H9 (cell line): Measurements from ENCODE around the gene MYLK4. TPM values are rescaled to one million over a fixed set of nuclear protein-coding genes. Genes with fewer than 3 reads are reported as not detected.

Experiments used
- DNase-seq: peaks from one replicate; pipeline ENCODE4 v3.0.0-alpha.2; 2017
- H2AFZ ChIP-seq: one replicate; pipeline ENCODE4 v1.6.1; 2013; ENCODE audit warnings: mild to moderate bottlenecking, low read length, control low read depth, moderate library complexity
- H2AK5ac ChIP-seq: 2 replicates; pipeline ENCODE4 v1.6.1; 2013; ENCODE audit warnings: low read length, control low read depth, mixed read lengths; ENCODE audit not compliant: insufficient read length
- H2BK120ac ChIP-seq: one replicate; pipeline ENCODE4 v1.6.1; 2013; ENCODE audit warnings: low read depth, mild to moderate bottlenecking, low read length, control low read depth, inconsistent platforms; ENCODE audit not compliant: poor library complexity, severe bottlenecking
- H2BK12ac ChIP-seq: 2 replicates; pipeline ENCODE4 v1.6.1; 2013; ENCODE audit warnings: low read length, control low read depth, mixed read lengths, low read depth; ENCODE audit not compliant: insufficient read length
- H2BK15ac ChIP-seq: 2 replicates; pipeline ENCODE4 v1.6.1; 2013; ENCODE audit warnings: low read depth, low read length, control low read depth
- H2BK20ac ChIP-seq: one replicate; pipeline ENCODE4 v1.6.1; 2013; ENCODE audit warnings: low read depth, mild to moderate bottlenecking, low read length, control low read depth, inconsistent platforms; ENCODE audit not compliant: poor library complexity, severe bottlenecking
- H2BK5ac ChIP-seq: 2 replicates; pipeline ENCODE4 v1.6.1; 2013; ENCODE audit warnings: low read length, control low read depth, mixed read lengths; ENCODE audit not compliant: insufficient read length
- H3K14ac ChIP-seq: 2 replicates; pipeline ENCODE4 v1.6.1; 2013; ENCODE audit warnings: low read length, control low read depth; ENCODE audit not compliant: insufficient read depth
- H3K18ac ChIP-seq: 2 replicates; pipeline ENCODE4 v1.6.1; 2013; ENCODE audit warnings: low read depth, mild to moderate bottlenecking, mixed read lengths, low read length, control low read depth; ENCODE audit not compliant: insufficient read length
- H3K23ac ChIP-seq: 2 replicates; pipeline ENCODE4 v1.6.1; 2013; ENCODE audit warnings: low read length, control low read depth, mixed read lengths, low read depth; ENCODE audit not compliant: insufficient read length
- H3K23me2 ChIP-seq: 2 replicates; pipeline ENCODE4 v1.6.1; 2013; ENCODE audit warnings: low read depth, mild to moderate bottlenecking, mixed read lengths, low read length, control low read depth; ENCODE audit not compliant: insufficient read length, poor library complexity, severe bottlenecking
- H3K27ac ChIP-seq: 2 replicates; pipeline ENCODE4 v1.5.1; 2013; ENCODE audit warnings: low read length, control low read depth, mixed read lengths, low read depth; ENCODE audit not compliant: insufficient read length
- H3K27me3 ChIP-seq: 2 replicates; pipeline ENCODE4 v1.6.1; 2013; ENCODE audit warnings: low read length, control low read depth, inconsistent platforms; ENCODE audit not compliant: insufficient read depth
- H3K4ac ChIP-seq: 2 replicates; pipeline ENCODE4 v1.6.1; 2013; ENCODE audit warnings: low read depth, mild to moderate bottlenecking, control low read depth, inconsistent platforms, low read length, moderate library complexity
- H3K4me1 ChIP-seq: 2 replicates; pipeline ENCODE4 v1.6.1; 2013; ENCODE audit warnings: low read length, control low read depth, inconsistent platforms; ENCODE audit not compliant: insufficient read depth
- H3K4me2 ChIP-seq: 2 replicates; pipeline ENCODE4 v1.6.1; 2013; ENCODE audit warnings: low read length, control low read depth, mixed read lengths; ENCODE audit not compliant: insufficient read length, insufficient read depth
- H3K56ac ChIP-seq: 2 replicates; pipeline ENCODE4 v1.6.1; 2013; ENCODE audit warnings: low read depth, mild to moderate bottlenecking, mixed read lengths, low read length, control low read depth; ENCODE audit not compliant: insufficient read length
- H3K79me1 ChIP-seq: 2 replicates; pipeline ENCODE4 v1.6.1; 2013; ENCODE audit warnings: low read depth, mild to moderate bottlenecking, moderate library complexity, low read length, control low read depth, inconsistent platforms; ENCODE audit not compliant: insufficient read depth, poor library complexity, severe bottlenecking
- H3K79me2 ChIP-seq: 2 replicates; pipeline ENCODE4 v1.6.1; 2013; ENCODE audit warnings: low read length, control low read depth, inconsistent platforms; ENCODE audit not compliant: insufficient read depth
- H3K9ac ChIP-seq: 2 replicates; pipeline ENCODE4 v1.6.1; 2013; ENCODE audit warnings: low read length, control low read depth, mixed read lengths; ENCODE audit not compliant: insufficient read length; ENCODE audit errors: extremely low read depth
- H3K9me3 ChIP-seq: one replicate; pipeline ENCODE4 v1.6.1; 2013; ENCODE audit warnings: low read depth, low read length, inconsistent platforms; ENCODE audit not compliant: control insufficient read depth
- H3T11ph ChIP-seq: one replicate; pipeline ENCODE4 v1.6.1; 2013; ENCODE audit warnings: mild to moderate bottlenecking, low read length, control low read depth, inconsistent platforms
- H4K20me1 ChIP-seq: one replicate; pipeline ENCODE4 v1.6.1; 2013; ENCODE audit not compliant: control insufficient read depth, insufficient read length, insufficient read depth
- H4K5ac ChIP-seq: 2 replicates; pipeline ENCODE4 v1.6.1; 2013; ENCODE audit warnings: low read depth, mild to moderate bottlenecking, mixed read lengths, low read length, control low read depth; ENCODE audit not compliant: insufficient read length
- H4K8ac ChIP-seq: replicated peaks from 2 replicates; pipeline ENCODE4 v1.6.1; 2013; ENCODE audit warnings: low read length, control low read depth, mixed read lengths, low read depth; ENCODE audit not compliant: insufficient read length
- H4K91ac ChIP-seq: 2 replicates; pipeline ENCODE4 v1.6.1; 2013; ENCODE audit warnings: low read depth, mild to moderate bottlenecking, moderate library complexity, mixed read lengths, low read length, control low read depth; ENCODE audit not compliant: insufficient read length
- H3K27ac Mint-ChIP-seq, 3 experiments: 2 replicates in 2 of 3; 3 replicates in 1 of 3; pipeline ENCODE4 v1.8.0; 2020 to 2021; ENCODE audit warnings: mixed read lengths in 3 of 3, mild to moderate bottlenecking in 1 of 3, moderate library complexity in 1 of 3
- H3K27me3 Mint-ChIP-seq: 2 replicates; pipeline ENCODE4 v1.8.0; 2021; ENCODE audit warnings: low read depth, mild to moderate bottlenecking, moderate library complexity, mixed read lengths
- H3K36me3 Mint-ChIP-seq, 3 experiments: 2 replicates in 2 of 3; 3 replicates in 1 of 3; pipeline ENCODE4 v1.8.0; 2020 to 2021; ENCODE audit warnings: low read depth in 3 of 3, mixed read lengths in 3 of 3; ENCODE audit not compliant: insufficient read depth in 1 of 3
- H3K4me1 Mint-ChIP-seq, 2 experiments: 2 replicates each; pipeline ENCODE4 v1.8.0; 2020; ENCODE audit warnings: mixed read lengths in 2 of 2
- H3K4me3 Mint-ChIP-seq, 2 experiments: 2 replicates in 1 of 2; 3 replicates in 1 of 2; pipeline ENCODE4 v1.8.0; 2020 to 2021; ENCODE audit warnings: mild to moderate bottlenecking in 2 of 2, mixed read lengths in 2 of 2, moderate library complexity in 1 of 2
- H3K9me3 Mint-ChIP-seq, 2 experiments: 2 replicates in 1 of 2; 3 replicates in 1 of 2; pipeline ENCODE4 v1.8.0; 2020; ENCODE audit warnings: mild to moderate bottlenecking in 2 of 2, mixed read lengths in 2 of 2, moderate library complexity in 1 of 2
- WGBS: extraction: QIAGEN DNeasy Blood & Tissue Kit; methylation state at CpG from one replicate; pipeline ENCODE4 v1.1.7; 2013; ENCODE audit warnings: missing lambda C conversion rate, low lambda C conversion rate, mixed read lengths; ENCODE audit not compliant: insufficient read length; ENCODE audit errors: extremely low coverage; 5-methylcytosine and 5-hydroxymethylcytosine counted together
- total RNA-seq: library from RNA; stranded (reverse); gene quantifications from 2 replicates; pipeline ENCODE4 v1.2.1, GENCODE V29; 2021
- TF ChIP-seq, protein P1 (sequence below): fragments of 200-600 bp; sonication (generic); conservative IDR thresholded peaks from 3 replicates; pipeline ENCODE4 v1.8.0; 2021; ENCODE audit warnings: antibody characterized with exemption, mild to moderate bottlenecking

MYLK4 gene
- total RNA-seq, 1 experiment from 2014 or later, result 0.28 TPM

DNA sequence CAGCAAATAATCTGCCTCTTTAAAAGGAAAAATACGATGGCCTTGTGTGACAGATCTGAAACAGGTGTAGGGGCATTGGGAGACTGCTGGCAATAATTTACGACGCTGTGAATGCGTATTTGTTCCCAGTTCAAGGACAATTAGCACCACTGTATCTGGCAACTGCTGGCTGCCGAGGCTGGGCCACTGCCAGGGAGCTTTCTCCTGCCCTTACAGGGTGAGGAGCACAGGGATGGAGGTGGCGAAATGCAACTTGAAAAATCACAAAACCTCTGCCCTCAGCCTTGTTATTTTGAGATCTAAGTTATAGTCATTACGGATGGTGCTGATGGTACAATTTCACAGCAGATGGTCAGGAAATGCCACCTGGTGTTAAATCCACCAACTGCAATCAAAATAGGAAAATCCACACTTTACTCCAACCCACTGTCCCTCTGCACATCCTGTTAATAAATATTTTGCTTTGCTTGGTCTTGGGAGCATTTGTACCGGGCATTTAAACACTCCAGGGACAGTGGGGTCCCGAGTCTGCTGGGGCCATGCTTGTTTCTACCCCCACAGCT is 6.4 kb downstream of the MYLK4 start:
- Mint-ChIP-seq H3K27me3 (peaks cover 6% of the 10 kb centered on the region; the same call in 1 of the 2 replicates), H3K4me1 (peaks cover 25 to 26% of the 10 kb centered on the region in 2 experiments), H3K36me3 (no peaks in the 10 kb centered on the region), H3K9me3 (no peaks in the 10 kb centered on the region), H3K27ac (0 out of 7 replicates have a peak overlapping the region, but pooled peaks of 1 of the 3 experiments have one; percentile 42), H3K4me3 (no peak overlapping the region)
- Histone ChIP-seq H4K91ac (no peak overlapping the region), H2BK5ac (no peak overlapping the region), H3K4me1 (no peaks in the 10 kb centered on the region), H3K79me2 (no peaks in the 10 kb centered on the region), H4K20me1 (no peaks in the 10 kb centered on the region), H3K18ac (no peak overlapping the region), H3K9ac (no peak overlapping the region), H3T11ph (no peak overlapping the region), H2AK5ac (no peak overlapping the region), H3K14ac (no peak overlapping the region), H3K4me2 (no peak overlapping the region), H3K23me2 (no peaks in the 10 kb centered on the region), H3K9me3 (no peaks in the 10 kb centered on the region), H3K4ac (no peak overlapping the region), H3K79me1 (no peaks in the 10 kb centered on the region), H3K27ac (no peak overlapping the region), H4K5ac (no peak overlapping the region), H2BK20ac (no peak overlapping the region), H3K23ac (no peak overlapping the region), H2AFZ (no peak overlapping the region), H4K8ac (no peak overlapping the region), H2BK15ac (no peak overlapping the region), H3K27me3 (no peaks in the 10 kb centered on the region), H2BK120ac (no peak overlapping the region), H2BK12ac (no peak overlapping the region), H3K56ac (no peak overlapping the region)
- WGBS, result no CpG with 5 or more reads among the region's 9 CpGs
- DNase-seq, result no peak
- TF ChIP-seq, protein P1, sequence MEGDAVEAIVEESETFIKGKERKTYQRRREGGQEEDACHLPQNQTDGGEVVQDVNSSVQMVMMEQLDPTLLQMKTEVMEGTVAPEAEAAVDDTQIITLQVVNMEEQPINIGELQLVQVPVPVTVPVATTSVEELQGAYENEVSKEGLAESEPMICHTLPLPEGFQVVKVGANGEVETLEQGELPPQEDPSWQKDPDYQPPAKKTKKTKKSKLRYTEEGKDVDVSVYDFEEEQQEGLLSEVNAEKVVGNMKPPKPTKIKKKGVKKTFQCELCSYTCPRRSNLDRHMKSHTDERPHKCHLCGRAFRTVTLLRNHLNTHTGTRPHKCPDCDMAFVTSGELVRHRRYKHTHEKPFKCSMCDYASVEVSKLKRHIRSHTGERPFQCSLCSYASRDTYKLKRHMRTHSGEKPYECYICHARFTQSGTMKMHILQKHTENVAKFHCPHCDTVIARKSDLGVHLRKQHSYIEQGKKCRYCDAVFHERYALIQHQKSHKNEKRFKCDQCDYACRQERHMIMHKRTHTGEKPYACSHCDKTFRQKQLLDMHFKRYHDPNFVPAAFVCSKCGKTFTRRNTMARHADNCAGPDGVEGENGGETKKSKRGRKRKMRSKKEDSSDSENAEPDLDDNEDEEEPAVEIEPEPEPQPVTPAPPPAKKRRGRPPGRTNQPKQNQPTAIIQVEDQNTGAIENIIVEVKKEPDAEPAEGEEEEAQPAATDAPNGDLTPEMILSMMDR, result peak; percentile 39; the same call in 2 of the 3 replicates
